ENCODE measurements around the gene CDKL5. TPM values are rescaled to one million over a fixed set of nuclear protein-coding genes. Genes with fewer than 3 reads are reported as not detected.

The CDKL5 gene
- total RNA-seq, 1 donor from 2014 or later = 0.46 TPM

DNA sequence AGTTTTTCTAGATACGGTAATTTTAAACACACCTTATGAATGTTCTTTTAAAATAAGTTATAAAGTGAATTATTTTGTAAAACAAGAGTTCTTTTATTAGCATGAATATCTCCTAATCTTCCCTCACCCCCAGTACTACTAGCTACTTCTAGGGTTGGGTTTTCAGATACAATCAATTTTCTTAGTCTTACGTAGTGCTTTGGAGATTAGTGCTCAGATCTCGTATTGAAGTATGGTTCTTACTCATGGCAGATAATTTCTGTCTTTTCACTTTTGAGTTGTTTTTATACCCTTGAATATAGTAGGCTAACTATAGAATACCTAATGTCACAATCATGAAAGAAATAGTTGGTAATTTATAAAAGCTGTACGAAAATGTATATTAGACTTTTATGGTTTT is 43.2 kb downstream of the CDKL5 start:
- H3K4me3 Mint-ChIP-seq (ENCODE audit: low read depth) = no peak overlapping the region
- H3K27me3 Mint-ChIP-seq (ENCODE audit: low read depth) = no peaks in the 10 kb centered on the region
- no peaks in the 10 kb centered on the region for H3K4me1 Mint-ChIP-seq (ENCODE audit: low read depth)
- intact Hi-C loops (cut with micrococcal nuclease) = no loop called here
- no peaks in the 10 kb centered on the region for H3K9me3 Mint-ChIP-seq
- DNase-seq (ENCODE audit: low spot score) = no peak
- H3K27ac Mint-ChIP-seq = no peak overlapping the region
- no peaks in the 10 kb centered on the region for H3K36me3 Mint-ChIP-seq (ENCODE audit: low read depth)

DNA sequence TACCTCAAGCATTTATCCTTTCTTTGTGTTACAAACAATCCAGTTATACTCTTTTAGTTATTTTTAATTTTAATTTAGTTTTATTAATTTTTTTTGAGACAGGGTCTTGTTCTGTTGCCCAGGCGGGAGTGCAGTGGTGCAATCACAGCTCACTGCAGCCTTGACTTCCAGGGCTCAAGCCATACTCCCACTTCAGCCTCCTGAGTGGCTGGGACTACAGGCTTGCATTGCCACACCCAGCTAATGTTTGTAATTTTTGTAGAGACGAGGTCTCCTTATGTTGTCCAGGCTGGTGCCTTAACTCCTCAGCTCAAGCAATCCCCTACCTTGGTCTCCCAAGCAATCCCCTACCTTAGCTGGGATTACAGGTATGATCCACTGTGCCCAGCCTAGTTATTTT is 45.9 kb downstream of the CDKL5 start:
- Mint-ChIP-seq H3K4me3 (ENCODE audit: low read depth) (no peak overlapping the region), H3K27me3 (ENCODE audit: low read depth) (no peaks in the 10 kb centered on the region), H3K9me3 (no peaks in the 10 kb centered on the region), H3K36me3 (ENCODE audit: low read depth) (no peaks in the 10 kb centered on the region), H3K4me1 (ENCODE audit: low read depth) (no peaks in the 10 kb centered on the region), H3K27ac (no peak overlapping the region)
- intact Hi-C loops (cut with micrococcal nuclease) = no loop called here
- no peak for DNase-seq (ENCODE audit: low spot score)

DNA sequence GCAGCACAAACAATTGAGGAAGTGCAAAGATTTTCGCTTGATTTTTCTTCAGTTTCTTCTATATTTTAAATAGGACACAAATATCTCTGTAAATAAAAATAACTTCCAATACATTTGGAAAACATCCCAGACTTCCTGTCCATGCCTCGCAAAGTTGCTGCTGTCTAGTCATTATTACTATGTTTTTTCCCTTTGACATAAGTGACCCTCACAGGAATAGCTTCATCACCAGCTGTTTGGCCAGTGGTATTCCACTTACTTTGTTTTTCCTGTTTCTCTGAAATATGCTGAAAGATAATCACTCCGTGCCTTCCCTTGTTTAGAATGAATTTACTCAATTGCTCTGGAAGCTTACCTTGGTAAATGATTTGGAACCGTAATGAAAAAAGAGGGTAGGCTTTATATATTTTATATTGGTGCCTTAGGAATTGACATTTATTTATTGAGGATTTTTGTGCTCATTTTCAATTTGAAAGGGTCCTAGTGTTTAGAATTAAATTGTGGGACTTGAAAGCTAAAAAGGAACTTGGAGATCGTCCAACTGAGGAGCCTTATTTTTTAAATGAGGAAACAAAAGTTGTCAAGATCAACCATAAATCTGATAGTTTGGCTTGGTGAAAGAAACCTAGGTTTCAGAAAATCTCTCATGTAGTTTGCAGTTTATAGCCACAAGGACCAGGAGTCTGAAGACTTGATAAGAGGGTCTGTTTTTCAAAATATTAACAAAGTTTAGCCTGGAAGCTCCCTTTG is 65.6 kb downstream of the CDKL5 start:
- Mint-ChIP-seq H3K27me3 (ENCODE audit: low read depth) (no peaks in the 10 kb centered on the region), H3K9me3 (no peaks in the 10 kb centered on the region), H3K4me1 (ENCODE audit: low read depth) (no peaks in the 10 kb centered on the region), H3K4me3 (ENCODE audit: low read depth) (no peak overlapping the region), H3K27ac (no peak overlapping the region), H3K36me3 (ENCODE audit: low read depth) (no peaks in the 10 kb centered on the region)
- intact Hi-C loops (cut with micrococcal nuclease) = no loop called here
- no peak for DNase-seq (ENCODE audit: low spot score)

DNA sequence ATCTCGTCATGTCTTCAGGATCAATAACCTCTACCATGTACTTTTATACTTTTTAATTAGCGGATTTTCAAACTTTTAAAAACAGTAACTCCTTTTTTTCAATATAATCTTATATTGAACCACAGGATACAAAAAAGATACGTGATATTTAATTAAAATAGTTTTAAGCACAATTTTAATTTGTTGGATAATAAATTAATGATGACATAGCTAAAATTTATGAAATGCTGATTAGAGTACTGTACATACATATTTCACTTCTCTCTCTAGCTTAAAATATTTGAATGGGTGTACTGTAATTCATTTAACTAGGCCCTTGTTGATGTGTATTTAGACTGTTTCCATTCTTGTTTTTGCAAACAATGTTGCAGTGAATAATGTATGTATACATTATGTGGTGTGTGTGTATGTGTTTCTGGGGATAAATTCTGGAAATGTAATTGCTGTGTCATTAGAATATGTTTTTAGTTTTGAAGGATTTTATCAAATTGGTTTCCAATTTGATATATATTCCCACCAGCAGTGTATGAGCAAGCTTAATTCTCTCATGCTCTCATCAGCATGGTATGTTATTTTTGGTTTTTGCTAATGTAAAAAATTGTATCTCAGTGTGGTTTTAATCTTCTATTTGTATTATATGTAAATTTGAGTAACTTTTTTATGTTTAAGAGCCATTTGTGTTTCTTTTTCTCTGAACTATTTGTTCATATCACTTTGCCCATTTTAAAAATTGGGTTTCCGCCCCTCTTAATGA is 66.4 kb downstream of the CDKL5 start:
- no peaks in the 10 kb centered on the region for H3K9me3 Mint-ChIP-seq
- intact Hi-C loops (cut with micrococcal nuclease) = no loop called here
- no peaks in the 10 kb centered on the region for H3K27me3 Mint-ChIP-seq (ENCODE audit: low read depth)
- H3K4me1 Mint-ChIP-seq (ENCODE audit: low read depth) = no peaks in the 10 kb centered on the region
- no peak for DNase-seq (ENCODE audit: low spot score)
- H3K4me3 Mint-ChIP-seq (ENCODE audit: low read depth) = no peak overlapping the region
- H3K27ac Mint-ChIP-seq = no peak overlapping the region
- no peaks in the 10 kb centered on the region for H3K36me3 Mint-ChIP-seq (ENCODE audit: low read depth)

DNA sequence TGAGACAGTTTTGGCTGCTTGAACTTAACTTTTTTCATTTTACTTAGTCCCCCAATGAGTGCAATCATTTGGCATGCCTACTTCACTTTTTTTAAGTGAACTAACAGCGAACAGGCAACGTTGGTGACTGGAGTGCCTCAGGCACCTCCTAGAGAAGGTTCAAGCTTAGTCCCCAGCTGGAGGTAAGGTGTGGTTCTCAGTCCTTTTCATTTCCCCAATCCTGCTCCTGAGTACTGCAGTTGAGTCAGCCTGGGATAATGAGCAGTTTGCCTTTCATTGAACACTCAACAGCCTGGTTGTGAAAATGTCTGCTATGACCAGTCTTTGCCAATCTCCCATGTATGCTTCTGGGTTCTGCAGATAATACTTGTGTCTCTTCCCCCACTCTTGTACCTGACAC is 109.5 kb downstream of the CDKL5 start:
- H3K4me1 Mint-ChIP-seq (ENCODE audit: low read depth) = no peaks in the 10 kb centered on the region
- no peak overlapping the region for H3K27ac Mint-ChIP-seq
- no peak for DNase-seq (ENCODE audit: low spot score)
- H3K4me3 Mint-ChIP-seq (ENCODE audit: low read depth) = no peak overlapping the region
- intact Hi-C loops (cut with micrococcal nuclease) = no loop called here
- H3K9me3 Mint-ChIP-seq = no peaks in the 10 kb centered on the region
- H3K27me3 Mint-ChIP-seq (ENCODE audit: low read depth) = no peaks in the 10 kb centered on the region
- no peaks in the 10 kb centered on the region for H3K36me3 Mint-ChIP-seq (ENCODE audit: low read depth)

- no peaks in the 10 kb centered on the region for H3K4me1 Mint-ChIP-seq (ENCODE audit: low read depth)
- intact Hi-C loops (cut with micrococcal nuclease) = no loop called here
- no peak overlapping the region for H3K4me3 Mint-ChIP-seq (ENCODE audit: low read depth)
- no peak overlapping the region for H3K27ac Mint-ChIP-seq
- no peaks in the 10 kb centered on the region for H3K27me3 Mint-ChIP-seq (ENCODE audit: low read depth)
- H3K36me3 Mint-ChIP-seq (ENCODE audit: low read depth) = no peaks in the 10 kb centered on the region
- no peak for DNase-seq (ENCODE audit: low spot score)
- no peaks in the 10 kb centered on the region for H3K9me3 Mint-ChIP-seq
Measured at GRCh38 chrX:18537068-18537467, 111.7 kb downstream of the CDKL5 start.

- Mint-ChIP-seq H3K4me3 (ENCODE audit: low read depth) (no peak overlapping the region), H3K4me1 (ENCODE audit: low read depth) (no peaks in the 10 kb centered on the region), H3K9me3 (no peaks in the 10 kb centered on the region), H3K27me3 (ENCODE audit: low read depth) (no peaks in the 10 kb centered on the region), H3K36me3 (ENCODE audit: low read depth) (no peaks in the 10 kb centered on the region), H3K27ac (no peak overlapping the region)
- intact Hi-C loops (cut with micrococcal nuclease) = no loop called here
- no peak for DNase-seq (ENCODE audit: low spot score)
Measured at GRCh38 chrX:18537524-18537923, 112.1 kb downstream of the CDKL5 start.

DNA sequence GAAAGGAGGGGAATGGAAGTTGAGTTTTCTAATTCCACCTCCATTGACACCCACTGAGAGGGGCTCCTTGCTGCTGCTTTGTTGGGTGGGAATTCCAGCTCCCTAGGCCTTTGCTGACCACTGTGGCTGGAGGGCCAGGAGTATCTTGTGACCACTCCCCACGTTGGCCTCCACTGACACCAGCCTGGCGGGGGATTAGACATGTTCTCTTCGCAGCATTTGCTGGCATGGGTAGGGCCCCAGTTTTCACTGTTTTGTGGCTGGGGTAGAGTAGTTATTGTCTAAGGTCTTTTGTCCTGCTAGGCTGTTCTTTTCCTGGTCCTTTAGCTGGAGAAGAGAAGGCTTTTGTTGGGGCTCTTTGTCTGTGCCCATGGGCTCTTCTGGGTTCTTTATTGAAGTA is 116.7 kb downstream of the CDKL5 start:
- Mint-ChIP-seq H3K4me1 (ENCODE audit: low read depth) (no peaks in the 10 kb centered on the region), H3K9me3 (no peaks in the 10 kb centered on the region), H3K4me3 (ENCODE audit: low read depth) (no peak overlapping the region), H3K27me3 (ENCODE audit: low read depth) (no peaks in the 10 kb centered on the region), H3K27ac (no peak overlapping the region), H3K36me3 (ENCODE audit: low read depth) (no peaks in the 10 kb centered on the region)
- intact Hi-C loops (cut with micrococcal nuclease) = no loop called here
- DNase-seq (ENCODE audit: low spot score) = no peak

- Mint-ChIP-seq H3K9me3 (no peaks in the 10 kb centered on the region), H3K27me3 (ENCODE audit: low read depth) (no peaks in the 10 kb centered on the region), H3K4me1 (ENCODE audit: low read depth) (no peaks in the 10 kb centered on the region), H3K4me3 (ENCODE audit: low read depth) (no peak overlapping the region), H3K36me3 (ENCODE audit: low read depth) (no peaks in the 10 kb centered on the region), H3K27ac (no peak overlapping the region)
- DNase-seq (ENCODE audit: low spot score) = no peak
- intact Hi-C loops (cut with micrococcal nuclease) = no loop called here
Measured at GRCh38 chrX:18542905-18543304, 117.5 kb downstream of the CDKL5 start.

- Mint-ChIP-seq H3K4me1 (ENCODE audit: low read depth) (no peaks in the 10 kb centered on the region), H3K27me3 (ENCODE audit: low read depth) (no peaks in the 10 kb centered on the region), H3K9me3 (no peaks in the 10 kb centered on the region), H3K27ac (no peak overlapping the region), H3K4me3 (ENCODE audit: low read depth) (no peak overlapping the region), H3K36me3 (ENCODE audit: low read depth) (no peaks in the 10 kb centered on the region)
- DNase-seq (ENCODE audit: low spot score) = no peak
- intact Hi-C loops (cut with micrococcal nuclease) = no loop called here
Measured at GRCh38 chrX:18543738-18544137, 118.3 kb downstream of the CDKL5 start.

- Mint-ChIP-seq H3K9me3 (no peaks in the 10 kb centered on the region), H3K27me3 (ENCODE audit: low read depth) (no peaks in the 10 kb centered on the region), H3K4me3 (ENCODE audit: low read depth) (no peak overlapping the region), H3K4me1 (ENCODE audit: low read depth) (no peaks in the 10 kb centered on the region), H3K36me3 (ENCODE audit: low read depth) (no peaks in the 10 kb centered on the region), H3K27ac (no peak overlapping the region)
- DNase-seq (ENCODE audit: low spot score) = no peak
- intact Hi-C loops (cut with micrococcal nuclease) = no loop called here
Measured at GRCh38 chrX:18545771-18546170, 120.4 kb downstream of the CDKL5 start.

DNA sequence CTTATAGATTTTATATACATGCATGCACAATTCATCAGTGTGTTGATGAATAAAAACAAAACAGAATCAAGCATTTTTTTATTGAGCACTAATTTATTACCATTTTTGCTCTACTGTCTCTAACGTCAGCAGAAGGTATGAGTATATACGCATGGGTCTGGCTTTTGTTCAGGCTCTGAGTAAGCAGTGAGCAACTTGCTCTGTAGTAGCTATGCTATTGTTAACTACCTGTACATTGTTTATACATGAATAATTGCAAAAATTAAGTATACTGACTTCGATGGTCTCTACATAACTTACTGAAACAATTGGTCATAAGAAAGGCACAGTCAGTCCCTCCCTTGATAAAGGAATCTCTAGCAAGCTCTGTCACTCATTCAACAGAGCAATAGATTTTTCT is 123.6 kb downstream of the CDKL5 start:
- H3K36me3 Mint-ChIP-seq (ENCODE audit: low read depth) = no peaks in the 10 kb centered on the region
- H3K27me3 Mint-ChIP-seq (ENCODE audit: low read depth) = no peaks in the 10 kb centered on the region
- no peak overlapping the region for H3K27ac Mint-ChIP-seq
- intact Hi-C loops (cut with micrococcal nuclease) = no loop called here
- DNase-seq (ENCODE audit: low spot score) = no peak
- no peak overlapping the region for H3K4me3 Mint-ChIP-seq (ENCODE audit: low read depth)
- no peaks in the 10 kb centered on the region for H3K4me1 Mint-ChIP-seq (ENCODE audit: low read depth)
- H3K9me3 Mint-ChIP-seq = no peaks in the 10 kb centered on the region

DNA sequence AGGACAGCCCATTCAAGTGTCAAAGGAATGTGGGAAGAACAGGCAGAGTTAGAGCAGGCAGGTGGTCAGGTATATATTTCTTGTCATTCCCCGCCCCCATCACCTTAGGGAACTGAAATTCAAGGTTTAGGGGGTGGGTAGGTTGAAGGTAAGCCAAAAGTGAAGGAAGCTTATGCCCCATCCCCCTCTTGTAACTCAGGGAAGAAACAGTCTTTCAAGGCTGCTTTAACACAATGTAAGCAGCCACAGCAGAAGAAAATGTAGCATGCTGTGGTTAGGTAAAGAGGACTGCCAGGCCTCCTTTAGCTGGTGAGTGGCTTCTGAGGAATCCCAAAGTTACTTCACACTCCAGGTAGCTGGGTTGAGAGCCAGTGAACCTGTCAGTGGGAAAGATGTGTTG is 124.2 kb downstream of the CDKL5 start:
- H3K27me3 Mint-ChIP-seq (ENCODE audit: low read depth) = no peaks in the 10 kb centered on the region
- H3K4me1 Mint-ChIP-seq (ENCODE audit: low read depth) = no peaks in the 10 kb centered on the region
- intact Hi-C loops (cut with micrococcal nuclease) = no loop called here
- H3K9me3 Mint-ChIP-seq = no peaks in the 10 kb centered on the region
- DNase-seq (ENCODE audit: low spot score) = no peak
- H3K27ac Mint-ChIP-seq = no peak overlapping the region
- H3K36me3 Mint-ChIP-seq (ENCODE audit: low read depth) = no peaks in the 10 kb centered on the region
- H3K4me3 Mint-ChIP-seq (ENCODE audit: low read depth) = no peak overlapping the region
